ENCODE data around the gene SLC12A3. TPM values are rescaled to one million over a fixed set of nuclear protein-coding genes. Genes with fewer than 3 reads are reported as not detected.
A peak's percentile ranks its signal among the peaks of the same experiment; 100 is the strongest.
"Not testable (repeated sequence)": the region's sequence is repeated elsewhere in the genome, so short reads cannot be mapped to it uniquely, and the experiment has no call there.

SLC12A3 gene
- total RNA-seq, 1 experiment from 2014 or later, result 0.11 TPM

DNA sequence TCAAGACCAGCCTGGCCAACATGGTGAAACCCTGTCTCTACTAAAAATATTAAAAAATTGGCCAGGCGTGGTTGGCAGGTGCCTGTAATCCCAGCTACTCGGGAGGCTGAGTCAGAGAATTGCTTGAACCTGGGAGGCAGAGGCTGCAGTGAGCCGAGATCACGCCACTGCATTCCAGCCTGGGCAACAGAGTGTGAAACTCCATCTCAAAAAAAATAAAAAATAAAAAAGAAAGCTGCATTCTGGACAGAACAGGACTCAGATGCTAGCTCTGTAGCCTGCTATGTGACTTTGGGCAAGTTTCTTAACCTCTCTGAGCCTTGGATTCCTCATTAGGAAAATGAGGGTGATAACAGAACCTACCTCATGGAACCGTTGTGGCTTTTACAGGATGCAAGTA is 3.8 kb downstream of the SLC12A3 start:
- DNase-seq (ENCODE audit: low read depth), result not testable (repeated sequence)

DNA sequence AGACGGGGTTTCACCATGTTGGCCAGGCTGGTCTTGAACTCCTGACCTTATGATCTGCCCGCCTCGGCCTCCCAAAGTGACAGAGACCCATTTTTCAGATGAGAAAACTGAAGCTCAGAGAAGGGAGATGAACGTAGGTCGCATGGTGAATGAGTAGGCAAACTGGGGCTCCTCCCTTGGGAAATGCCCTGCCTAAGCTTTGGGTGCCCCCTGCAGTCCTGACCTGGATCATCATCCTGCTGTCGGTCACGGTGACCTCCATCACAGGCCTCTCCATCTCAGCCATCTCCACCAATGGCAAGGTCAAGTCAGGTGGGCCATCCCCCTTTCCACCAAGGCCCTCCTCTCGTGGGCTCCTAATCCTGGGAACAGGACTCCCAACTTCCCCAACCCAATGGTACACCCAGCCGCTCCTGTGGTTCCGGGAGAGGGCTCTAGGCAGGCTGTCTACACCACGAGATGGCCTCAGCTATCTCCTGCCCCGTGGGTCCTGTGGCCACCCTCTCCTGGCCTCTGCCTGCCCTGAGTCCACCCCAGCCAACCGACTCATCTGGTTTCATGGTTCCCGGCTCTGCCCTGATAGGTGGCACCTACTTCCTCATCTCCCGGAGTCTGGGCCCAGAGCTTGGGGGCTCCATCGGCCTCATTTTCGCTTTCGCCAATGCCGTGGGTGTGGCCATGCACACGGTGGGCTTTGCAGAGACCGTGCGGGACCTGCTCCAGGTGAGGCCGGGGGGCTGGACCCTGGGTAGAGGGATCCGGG is 4.7 kb downstream of the SLC12A3 start:
- DNase-seq (ENCODE audit: low read depth), result peak; percentile 36

DNA sequence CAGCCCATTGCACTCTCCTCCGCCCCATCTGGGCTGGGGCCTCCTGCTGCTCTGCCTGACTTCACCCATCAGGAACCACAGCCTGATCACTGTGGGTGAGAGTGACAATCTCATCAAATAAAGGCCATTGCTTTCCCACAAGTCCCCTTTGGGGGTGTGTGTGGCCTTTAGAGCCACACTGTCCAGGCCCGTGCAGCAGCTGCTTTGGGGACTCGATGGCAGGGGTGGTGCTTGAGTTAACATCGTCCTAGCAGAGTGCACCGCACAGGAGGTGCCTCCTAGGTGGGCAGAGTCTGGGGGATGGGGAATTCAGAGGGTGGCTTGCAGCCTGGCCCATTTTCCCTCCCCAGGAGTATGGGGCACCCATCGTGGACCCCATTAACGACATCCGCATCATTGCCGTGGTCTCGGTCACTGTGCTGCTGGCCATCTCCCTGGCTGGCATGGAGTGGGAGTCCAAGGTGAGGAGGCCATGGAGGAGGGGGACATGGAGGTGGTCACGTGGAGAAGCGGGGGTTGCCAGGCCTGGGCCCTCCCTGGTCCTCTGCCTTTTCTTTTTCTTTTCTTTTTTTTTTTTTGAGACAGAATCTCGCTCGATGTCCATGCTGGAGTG is 5.4 kb downstream of the SLC12A3 start:
- DNase-seq (ENCODE audit: low read depth), result no peak

DNA sequence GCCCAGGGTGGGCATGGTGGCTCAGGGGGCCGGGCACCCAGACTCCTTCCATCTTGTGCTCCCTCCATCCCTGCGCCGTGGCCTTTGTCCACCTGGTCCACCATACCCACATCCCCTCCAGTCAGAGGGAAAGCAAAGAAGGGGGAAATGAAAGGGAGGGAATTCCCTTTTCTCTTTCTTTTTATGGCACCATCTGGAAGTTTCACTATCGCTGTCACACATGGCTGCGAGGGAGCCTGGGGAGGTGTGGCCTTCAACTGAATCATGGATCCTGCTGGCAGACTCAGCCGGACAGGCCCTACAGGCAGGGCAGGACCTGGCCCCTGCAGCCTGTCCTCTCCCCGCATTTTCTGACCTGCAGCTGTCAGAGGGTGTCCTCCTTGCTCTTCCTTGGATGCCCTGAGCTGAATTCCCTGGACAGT is 6.2 kb downstream of the SLC12A3 start:
- peak; percentile 79 for DNase-seq (ENCODE audit: low read depth)

DNA sequence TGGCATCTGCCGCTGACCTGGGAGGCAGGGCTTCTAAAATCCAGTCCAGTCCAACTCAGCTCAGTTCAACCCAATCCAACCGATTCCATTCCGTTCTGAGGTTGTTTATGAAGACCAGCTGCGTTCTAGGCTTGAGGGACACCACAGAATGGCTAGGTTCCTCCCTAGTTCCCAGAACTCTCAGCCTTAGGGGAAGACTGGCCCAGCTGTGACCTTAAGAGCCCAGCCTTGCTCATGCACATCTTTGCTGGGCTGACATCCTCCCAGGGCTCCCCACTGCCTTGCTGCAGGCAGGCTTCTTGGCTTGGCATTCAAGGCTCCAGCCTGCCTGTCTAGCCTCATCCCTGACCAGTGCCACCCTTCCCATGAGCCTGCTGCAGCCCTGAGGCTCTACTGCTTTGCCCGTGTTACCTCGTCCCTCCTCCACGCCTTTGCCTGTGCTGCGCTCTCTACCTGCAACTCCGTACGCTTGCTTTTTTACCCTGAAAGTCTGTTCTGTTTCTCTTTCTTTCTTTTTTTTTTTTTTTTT is 7.9 kb downstream of the SLC12A3 start:
- DNase-seq (ENCODE audit: low read depth), result peak; percentile 25

DNA sequence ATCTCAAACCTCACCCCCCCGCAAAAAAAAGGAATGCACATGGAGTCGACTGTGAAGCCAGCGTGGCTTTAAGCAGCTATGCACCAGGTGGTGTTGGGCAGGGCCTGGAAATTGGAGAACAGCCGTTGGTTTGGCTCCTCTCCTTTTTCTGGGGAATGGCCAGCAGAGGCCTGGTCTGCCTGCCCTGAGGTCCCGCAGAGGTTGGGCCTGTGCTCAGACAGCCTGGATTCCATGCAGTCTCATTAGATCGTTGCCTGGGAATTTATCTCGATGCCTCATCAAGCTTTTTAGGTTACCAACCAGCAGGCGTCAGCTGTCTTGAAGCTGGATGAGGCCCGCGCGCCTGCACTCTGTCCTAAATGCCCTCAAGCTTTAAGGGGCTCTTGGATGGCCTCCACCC is 9.8 kb downstream of the SLC12A3 start:
- peak; percentile 66 for DNase-seq (ENCODE audit: low read depth)

DNA sequence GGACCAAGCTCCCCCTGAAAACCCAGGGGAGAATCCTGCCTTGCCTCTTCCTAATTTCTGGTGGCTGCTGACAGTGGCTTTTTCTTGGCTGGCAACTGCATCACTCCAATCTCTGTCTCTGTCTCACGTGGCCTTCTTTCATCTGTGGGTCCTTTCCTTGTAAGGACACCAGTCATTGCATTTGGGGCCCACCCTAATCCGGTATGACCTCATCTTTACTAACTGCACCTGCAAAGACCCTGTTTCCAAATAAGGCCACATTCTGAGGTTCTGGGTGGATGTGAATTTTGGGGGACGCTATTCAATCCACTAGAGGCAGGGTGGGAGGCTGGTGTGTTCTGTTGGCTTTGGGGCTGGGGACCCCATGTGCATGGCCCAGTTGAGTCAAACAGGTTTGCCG is 11.0 kb downstream of the SLC12A3 start:
- DNase-seq (ENCODE audit: low read depth), result no peak

DNA sequence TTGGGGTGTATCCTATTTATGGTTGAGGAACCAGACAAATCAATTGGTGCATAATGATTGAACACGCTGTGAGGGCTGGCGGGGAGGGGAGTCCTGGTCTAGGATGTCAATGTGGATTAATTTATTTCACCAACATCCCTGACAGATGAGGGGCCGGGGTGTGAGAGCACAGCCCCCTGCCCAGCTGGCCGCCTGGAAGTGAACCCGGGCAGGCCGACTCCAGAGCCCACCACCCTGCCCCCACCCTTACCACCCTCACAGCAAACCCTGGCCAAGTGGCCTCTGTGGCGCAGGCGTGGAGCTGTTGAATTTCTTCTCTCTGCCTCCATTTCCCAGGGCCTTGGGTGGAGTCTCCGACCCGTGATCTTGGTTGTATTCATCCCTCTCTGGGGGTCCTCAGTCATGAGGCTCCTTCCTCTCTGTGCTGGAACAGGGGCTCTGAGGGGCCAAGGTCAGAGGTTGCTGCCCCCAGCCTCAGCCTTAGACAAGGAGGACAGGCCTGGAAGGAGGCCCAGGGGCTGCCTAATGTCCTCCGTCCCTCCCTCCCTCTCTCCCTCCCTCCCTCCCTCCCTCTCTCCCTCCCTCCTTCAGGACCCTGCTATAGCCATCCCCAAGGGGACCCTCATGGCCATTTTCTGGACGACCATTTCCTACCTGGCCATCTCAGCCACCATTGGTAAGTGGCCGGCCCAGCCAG is 12.6 kb downstream of the SLC12A3 start:
- DNase-seq (ENCODE audit: low read depth), result no peak

DNA sequence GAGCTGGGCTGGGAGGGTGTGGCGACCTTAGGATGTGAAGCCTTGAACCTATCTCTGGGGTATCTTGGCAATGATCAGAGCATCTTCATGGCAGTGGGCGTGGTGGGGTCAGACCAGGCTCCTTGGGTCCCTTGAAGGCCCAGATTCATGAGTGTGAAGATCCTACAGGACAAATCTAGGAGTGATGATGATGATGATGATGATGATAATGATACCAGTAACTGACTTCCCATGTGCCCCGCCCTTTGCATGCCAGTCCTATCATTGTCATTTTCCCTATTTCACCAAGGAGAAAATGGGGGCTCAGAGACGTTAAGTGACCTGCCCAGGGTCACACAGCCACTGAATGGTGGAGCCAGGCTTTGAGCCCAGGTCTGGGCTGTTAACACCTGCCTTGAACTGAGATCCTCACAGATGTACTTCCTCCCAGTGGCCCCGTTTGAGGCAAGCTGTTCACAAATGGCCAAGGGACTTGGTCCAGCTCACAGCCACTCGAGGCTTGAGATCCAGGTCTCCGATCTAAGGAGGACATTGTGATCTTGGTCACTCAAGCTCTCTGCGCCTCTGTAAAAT is 13.4 kb downstream of the SLC12A3 start:
- no peak for DNase-seq (ENCODE audit: low read depth)

DNA sequence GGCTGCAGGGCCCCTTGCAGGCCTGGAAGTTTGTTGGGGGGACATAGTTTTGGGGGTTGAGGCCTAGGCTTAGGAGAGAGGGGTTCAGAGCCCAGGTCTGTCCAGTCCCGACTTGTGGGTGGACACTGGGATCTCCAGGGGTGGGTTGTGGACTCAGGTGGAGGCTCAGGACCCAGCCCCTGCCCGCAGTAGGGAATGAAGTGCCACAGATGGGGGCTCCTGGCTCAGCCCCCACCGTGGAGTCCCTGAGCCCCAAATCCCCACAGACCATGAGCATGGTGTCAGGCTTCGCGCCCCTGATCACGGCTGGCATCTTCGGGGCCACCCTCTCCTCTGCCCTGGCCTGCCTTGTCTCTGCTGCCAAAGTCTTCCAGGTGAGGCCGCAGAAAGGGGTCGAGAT is 14.3 kb downstream of the SLC12A3 start:
- no peak for DNase-seq (ENCODE audit: low read depth)

DNA sequence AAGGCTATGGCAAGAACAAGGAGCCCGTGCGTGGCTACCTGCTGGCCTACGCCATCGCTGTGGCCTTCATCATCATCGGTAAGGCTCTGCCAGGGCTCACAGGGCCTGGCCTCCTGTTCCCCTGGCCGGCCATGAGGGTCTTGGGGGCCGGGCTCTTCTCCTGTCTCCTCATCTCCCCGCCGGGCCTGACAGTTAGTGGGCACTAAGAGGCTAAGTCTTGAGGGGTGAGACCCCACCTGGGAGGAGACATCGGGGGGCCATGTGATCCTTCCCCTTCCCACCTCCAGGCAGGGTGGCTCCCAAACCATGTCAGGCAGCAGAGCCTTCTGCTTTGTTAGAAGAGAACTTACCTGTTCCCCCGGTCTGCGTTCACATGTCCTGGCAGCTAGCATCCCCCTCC is 15.2 kb downstream of the SLC12A3 start:
- no peak for DNase-seq (ENCODE audit: low read depth)

DNA sequence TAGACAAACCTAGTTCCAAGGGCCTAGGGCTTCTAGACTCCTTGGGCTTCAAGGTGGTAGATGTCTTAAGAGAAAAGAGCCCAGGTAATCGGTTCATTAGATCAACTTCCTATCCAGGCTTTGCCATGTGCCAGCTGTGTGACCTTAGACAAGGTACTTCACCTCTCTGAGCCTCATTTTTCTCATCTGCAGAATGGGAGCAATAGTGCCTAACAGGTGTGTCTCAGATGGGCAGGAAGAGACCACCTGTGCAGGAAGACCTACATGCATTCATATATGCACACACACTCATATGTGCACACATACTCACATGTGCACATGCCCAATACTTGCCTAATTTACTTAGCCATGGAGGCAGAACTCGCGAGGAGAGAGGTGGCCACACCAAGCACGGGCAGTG is 15.7 kb downstream of the SLC12A3 start:
- DNase-seq (ENCODE audit: low read depth), result no peak

DNA sequence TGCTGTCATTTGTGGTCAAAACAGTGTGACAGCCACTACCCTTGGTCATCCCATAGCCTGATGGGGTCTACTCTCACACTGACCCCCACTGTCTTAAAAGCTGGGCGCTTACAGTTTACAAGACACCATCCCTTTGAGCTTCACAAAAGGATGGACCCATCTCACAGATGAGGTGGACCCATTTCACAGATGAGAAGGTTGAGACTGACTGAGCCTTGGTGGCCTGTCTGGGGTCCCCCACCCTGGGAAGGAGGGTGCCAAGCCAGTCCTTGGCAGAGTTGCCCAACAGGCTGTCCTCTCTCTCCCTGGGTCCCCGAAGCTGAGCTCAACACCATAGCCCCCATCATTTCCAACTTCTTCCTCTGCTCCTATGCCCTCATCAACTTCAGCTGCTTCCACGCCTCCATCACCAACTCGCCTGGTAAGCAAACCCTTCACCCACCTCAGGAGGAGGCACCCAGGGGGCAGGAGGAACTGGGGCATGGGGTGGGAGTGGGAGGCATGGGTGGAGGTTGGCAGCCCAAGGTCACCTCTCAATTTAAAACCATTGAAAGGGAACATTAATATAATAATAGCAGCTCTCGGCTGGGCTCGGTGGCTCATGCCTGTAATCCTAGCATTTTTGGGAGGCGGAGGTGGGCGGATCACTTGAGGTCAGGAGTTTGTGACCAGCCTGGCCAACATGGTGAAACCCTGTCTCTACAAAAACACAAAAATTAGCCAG is 17.2 kb downstream of the SLC12A3 start:
- no peak for DNase-seq (ENCODE audit: low read depth)

DNA sequence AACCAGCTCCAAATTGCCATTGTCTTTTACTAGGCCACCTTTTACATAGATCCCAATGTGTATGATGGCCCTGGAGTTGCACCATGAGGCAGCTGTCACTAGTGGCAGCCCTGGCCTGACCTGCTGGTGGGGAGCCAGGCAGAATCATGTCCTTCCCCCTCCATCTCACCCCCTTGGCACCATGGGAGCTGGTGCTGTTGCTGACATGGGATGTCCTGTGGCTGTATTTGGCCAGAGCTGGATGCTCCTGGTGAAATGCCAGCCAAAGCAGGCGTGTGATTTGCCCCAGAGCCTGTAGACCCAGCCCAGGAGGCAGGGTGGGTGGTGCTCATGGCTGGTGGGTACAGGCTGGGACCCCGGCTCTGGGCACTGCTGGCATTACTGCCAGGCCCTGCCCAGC is 18.6 kb downstream of the SLC12A3 start:
- DNase-seq (ENCODE audit: low read depth), result no peak

DNA sequence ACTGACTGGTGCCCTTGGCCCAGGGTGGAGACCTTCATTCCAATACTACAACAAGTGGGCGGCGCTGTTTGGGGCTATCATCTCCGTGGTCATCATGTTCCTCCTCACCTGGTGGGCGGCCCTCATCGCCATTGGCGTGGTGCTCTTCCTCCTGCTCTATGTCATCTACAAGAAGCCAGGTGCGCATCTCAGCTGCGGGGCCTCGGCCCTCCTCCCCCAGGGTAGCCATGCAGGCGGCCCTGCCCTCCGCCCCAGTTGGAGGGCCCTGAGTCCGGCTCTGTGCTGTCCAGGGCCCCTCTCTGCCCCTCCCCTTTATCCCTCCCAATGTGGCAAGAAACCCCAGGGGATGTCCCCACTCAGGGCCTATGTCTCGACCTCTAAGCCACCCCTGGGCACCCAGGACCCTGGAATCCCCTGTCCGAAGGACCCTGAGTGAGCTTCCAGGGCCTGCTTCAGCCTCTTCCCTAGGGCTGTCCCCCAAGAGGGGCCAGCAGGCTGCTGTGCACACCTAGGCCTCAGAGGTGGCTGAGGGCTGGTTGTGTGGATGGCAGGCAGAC is 19.1 kb downstream of the SLC12A3 start:
- no peak for DNase-seq (ENCODE audit: low read depth)

DNA sequence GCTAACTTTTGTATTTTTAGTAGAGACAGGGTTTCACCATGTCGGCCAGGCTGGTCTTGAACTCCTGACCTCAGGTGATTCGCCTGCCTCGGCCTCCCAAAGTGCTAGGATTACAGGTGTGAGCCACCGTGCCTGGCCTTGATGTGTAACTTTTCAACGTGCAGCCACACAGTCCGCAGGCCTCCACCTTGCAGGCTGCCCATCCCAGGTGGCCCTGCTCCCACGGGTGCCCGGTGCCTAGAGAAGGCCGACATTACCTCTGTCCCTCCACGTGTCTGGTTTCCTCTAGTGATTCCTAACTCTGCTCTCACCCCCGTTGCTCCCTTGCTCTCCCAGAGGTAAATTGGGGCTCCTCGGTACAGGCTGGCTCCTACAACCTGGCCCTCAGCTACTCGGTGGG is 19.9 kb downstream of the SLC12A3 start:
- DNase-seq (ENCODE audit: low read depth), result not testable (repeated sequence)

DNA sequence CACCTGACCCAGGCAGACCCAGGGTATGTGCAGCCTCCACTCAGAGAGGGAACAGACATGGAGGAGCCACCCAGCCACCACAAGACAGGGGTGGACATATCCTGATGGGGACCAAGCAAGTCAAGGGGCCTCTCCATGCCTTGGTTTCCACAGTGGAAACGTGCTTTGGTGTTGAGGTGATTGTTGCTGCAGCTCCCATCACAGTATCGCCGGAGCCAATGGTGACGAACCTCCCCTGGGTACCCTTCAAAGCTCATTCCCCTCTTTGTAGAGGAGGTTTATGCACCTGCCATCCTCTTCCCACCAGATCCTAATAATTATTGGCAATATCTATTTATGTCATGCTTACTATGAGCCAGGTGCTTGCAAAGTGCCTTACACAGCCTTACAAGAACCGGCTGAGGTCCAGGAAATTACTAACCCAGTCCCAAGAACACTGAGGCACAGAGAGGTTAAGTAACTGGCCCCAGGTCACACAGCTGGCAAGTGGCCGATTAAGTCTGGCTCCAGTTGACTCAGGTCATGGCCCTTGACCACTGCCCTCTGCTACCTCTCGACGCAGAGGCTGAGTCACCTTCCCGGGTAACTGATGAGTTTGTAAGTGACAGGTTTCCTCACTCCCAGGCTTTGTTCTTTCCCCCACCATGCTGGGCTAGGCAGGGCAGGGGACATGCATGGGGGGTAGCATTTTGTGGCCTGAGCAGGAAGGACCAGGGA is 20.6 kb downstream of the SLC12A3 start:
- DNase-seq (ENCODE audit: low read depth), result no peak

DNA sequence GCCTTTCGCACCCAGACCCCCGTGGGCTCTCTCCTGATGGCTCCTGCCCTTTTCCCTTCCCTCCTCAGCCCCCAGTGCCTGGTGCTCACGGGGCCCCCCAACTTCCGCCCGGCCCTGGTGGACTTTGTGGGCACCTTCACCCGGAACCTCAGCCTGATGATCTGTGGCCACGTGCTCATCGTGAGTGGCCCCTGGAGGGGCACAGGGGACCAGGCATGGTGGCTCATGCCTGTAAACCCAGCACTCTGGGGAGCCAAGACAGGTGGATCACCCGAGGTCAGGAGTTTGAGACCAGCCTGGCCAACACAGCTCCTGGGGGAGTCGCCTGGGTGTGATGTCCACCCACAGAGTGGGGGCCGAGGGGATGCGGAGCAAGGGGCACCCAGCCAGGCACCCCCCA is 21.3 kb downstream of the SLC12A3 start:
- DNase-seq (ENCODE audit: low read depth), result no peak

DNA sequence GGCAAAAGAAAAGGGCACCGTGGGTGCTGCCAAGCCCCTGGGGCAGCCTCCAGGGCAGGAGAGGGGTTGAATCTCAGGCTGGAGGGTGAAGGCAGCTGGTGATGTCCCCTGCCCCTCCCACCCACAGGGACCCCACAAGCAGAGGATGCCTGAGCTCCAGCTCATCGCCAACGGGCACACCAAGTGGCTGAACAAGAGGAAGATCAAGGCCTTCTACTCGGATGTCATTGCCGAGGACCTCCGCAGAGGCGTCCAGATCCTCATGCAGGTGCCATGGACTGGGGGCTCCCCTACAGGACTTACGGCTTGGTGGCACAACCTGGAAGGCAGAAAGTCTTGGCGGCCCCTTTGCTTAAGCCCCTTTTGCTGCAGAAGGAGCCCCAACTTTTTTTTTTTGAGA is 21.8 kb downstream of the SLC12A3 start:
- no peak for DNase-seq (ENCODE audit: low read depth)

DNA sequence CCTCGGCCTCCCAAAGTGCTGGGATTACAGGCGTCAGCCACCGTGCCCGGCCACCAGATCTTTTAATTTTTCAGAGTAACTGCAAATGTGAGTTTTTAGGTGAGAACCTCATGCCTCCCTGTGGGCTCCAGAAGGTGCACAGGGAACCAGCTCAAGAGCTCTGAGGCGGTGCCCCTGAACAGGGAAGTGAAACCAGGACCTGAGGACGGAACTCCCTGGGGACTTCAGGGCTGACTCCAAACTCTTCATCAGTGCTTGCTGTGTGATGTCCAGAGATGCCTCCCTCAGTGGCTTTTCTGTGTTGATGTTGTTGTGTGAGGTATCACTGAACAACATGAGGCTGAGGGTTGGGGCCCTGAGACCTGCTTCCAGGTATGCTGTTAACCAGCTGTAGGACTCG is 23.8 kb downstream of the SLC12A3 start:
- DNase-seq (ENCODE audit: low read depth), result no peak

DNA sequence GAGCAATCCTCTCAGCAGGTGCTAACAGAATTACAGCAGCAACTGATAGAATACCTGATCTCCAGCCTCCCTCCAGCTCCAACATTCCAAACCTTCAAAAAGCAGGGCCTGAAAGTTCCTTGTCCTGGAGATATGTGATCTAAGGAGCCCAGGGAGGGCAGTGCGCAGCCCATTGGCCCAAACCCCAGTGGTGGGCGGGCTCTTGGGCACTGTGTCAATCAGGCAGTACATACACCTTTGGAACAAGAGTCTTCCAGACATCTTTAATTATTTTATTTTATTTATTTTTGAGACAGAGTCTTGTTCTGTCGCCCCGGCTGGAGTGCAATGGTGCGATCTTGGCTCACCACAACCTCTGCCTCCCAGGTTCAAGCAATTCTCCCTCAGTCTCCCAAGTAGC is 24.2 kb downstream of the SLC12A3 start:
- DNase-seq (ENCODE audit: low read depth), result no peak
